GM18867 (cell line): ENCODE data around the gene ADARB2.

Experiments used
- ATAC-seq: cut with Tn5 transposase; IDR thresholded peaks from one replicate; pipeline ENCODE4 v1.9.1; 2021; ENCODE audit warnings: mild to moderate bottlenecking, moderate library complexity; ENCODE audit not compliant: unreplicated experiment

Gene ADARB2

DNA sequence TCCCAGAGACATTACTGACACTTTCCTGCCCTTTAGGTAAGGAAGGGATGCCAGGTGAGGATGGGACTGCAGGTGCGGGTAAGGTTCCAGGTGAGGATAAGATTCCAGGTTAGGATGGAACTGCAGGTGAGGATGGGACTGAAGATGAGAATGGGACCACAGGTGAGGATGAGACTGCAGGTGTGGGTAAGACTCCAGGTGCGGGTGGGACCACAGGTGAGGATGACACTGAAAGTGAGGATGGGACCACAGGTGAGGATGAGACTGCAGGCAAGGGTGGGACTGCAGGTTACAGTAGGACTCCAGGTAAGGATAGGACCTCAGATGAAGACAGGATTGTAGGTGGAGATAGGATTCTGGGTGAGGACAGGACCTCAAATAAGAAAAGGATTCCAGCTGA, 358.9 kb downstream of the ADARB2 start:
- no peak for ATAC-seq

DNA sequence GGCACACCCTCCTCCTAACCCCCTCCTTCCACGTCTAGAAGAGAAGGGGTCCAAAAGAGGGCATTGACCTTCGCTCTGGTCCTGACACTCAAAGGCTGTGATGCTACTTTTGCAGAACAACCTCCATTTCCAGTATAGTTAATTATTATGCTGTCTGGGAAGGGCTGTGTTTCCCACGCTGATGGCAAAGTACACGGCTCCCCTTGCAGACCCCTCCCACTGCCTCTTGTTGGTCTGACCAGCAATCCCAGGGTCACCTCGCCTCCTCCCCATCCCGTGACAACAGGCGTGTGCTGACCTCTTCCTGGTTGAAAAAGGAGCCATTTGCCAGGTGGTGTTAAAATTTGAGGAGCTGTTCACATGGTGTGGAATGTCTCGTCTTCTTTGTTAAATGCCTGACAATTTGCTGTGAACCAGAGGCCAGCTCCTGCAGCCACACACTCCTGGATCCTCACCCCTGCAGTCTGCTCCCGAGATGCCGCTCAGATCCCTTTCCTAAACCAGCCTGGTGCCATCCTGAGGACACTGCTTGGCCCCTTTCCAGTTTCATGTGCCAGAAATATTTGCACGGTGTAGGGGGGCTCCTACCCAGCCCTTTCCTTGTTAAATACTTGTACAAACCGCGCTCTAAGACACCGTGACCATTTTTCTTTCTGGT, 359.5 kb downstream of the ADARB2 start:
- ATAC-seq = no peak

GRCh38 chr10:1377231-1377630, 360.1 kb downstream of the ADARB2 start:
- ATAC-seq = no peak

- no peak for ATAC-seq
Measured at GRCh38 chr10:1376384-1376945, 360.9 kb downstream of the ADARB2 start.

- ATAC-seq = no peak
Measured at GRCh38 chr10:1375346-1376170, 361.8 kb downstream of the ADARB2 start.

DNA sequence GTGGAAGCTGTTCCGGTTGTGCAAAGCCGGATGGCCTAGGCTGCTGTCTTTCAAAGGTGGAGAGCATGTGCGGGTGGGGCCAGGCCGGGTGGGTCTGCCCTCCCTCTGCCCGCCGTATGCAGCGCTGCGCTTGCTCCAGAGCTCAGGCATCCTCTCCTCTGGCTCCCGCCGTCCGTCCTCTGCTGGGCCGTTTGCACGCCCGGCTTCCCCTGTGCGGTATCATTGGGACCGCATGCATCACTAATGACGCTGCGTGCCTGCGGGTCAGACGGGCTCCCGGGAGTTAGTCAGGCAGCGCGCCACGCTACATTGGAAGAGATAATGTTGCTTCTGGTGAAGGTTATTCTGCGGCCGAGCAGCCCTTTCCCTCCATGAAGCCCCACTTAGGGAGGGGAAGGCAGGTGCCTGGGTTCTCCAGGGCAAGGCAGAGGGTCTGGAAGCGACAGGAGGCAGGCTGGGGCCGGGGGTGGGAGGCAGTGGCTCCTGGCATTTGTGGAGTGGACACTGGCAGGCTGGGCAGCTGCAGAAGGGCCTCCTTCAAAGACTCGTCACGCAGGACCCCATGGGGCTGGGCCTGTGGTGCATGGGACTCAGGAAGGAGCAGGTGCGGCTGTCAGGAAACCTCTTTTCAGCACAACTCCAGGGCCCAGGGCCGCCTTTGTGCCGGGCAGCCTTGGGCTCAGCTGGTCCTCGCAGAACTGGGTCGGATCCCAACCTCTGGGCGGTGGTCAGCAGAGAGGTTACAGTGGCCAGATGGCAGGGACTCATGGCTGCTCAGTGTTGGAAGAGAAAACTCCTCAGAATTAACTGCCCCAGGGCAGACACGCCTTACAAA, 362.6 kb downstream of the ADARB2 start:
- ATAC-seq = no peak

DNA sequence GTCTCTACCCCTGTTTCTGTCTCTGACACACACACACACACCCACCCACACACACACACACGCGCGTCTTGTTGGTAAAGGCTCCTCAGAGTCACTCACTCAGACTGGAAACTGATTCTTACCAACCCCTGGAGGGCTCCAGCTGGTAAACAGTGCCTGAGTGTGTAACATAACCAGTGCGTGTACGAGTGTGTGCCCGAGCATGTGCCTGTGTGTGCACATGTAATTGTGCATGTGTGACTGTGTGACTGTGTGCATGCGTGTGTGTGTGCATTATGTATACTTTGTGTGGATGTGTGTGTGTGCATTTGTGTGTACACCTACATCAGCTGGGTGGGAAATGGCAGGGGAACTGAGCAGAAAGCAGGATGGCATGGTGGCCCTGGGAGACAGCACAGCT, 364.0 kb downstream of the ADARB2 start:
- ATAC-seq = no peak

- no peak for ATAC-seq
Measured at GRCh38 chr10:1372212-1372611, 365.1 kb downstream of the ADARB2 start.

DNA sequence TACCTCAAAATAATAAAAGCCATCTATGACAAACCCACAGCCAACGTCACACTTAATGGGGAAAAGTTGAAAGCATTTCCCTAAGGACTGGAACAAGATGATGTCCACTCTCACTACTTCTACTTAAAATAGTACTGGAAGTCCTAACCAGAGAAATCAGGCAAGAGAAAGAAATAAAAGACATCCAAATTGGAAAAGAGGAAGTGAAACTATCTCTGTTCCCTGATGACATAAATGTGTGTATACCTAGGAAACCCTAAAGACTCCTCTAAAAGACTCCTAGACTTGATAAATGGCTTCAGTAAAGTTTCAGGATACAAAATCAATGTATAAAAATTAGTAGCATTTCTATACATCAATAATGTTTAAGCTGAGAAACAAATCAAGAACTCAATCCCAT, 367.0 kb downstream of the ADARB2 start:
- no peak for ATAC-seq

GRCh38 chr10:1369665-1370064, 367.7 kb downstream of the ADARB2 start:
- no peak for ATAC-seq

GRCh38 chr10:1369197-1369596, 368.1 kb downstream of the ADARB2 start:
- no peak for ATAC-seq

GRCh38 chr10:1368842-1369171, 368.5 kb downstream of the ADARB2 start:
- peak; percentile 78 for ATAC-seq

DNA sequence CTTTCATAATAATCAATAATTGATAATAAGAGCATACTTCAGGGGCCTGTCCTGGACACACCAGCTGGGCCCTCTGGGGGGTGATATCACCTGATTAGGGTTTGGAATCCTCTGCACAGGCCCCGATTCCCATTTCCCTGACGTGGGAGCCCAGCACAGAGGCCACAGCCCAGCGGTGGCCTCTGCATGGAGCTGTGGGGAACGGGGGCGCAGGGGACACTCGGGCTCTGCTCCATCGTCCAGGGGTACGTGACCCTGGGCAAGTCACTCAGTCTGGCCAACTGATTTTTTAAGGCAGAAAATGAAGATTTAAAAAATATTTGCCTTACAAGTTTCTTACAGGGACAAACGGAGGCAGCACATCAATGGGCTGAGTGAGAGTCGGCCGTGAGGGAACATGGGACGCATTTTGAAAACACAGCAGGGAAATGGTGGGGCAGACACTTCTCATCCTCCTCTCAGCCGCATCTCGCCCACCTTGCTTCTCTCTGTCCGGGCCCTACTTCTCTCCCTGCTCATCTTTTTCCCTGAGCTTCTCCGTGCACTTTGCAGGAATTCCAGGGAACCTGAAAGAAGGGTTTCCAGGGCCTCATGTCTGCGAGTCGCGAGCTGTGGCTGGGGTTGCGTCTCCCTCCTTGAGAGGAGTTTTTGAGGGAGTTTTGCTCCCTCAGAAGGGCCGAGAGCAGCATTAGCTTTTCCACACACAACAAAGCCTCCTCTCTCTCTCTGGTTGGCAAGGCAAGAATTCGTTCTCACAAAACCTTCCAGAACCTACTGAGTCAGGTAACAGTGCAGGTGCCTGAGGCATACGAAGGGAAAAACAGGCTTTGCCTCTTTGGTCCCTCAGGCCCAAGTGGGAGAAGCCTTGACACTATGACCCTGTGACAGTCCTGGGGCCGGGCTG, 369.1 kb downstream of the ADARB2 start:
- no peak for ATAC-seq

- no peak for ATAC-seq
Measured at GRCh38 chr10:1366811-1367425, 370.4 kb downstream of the ADARB2 start.

DNA sequence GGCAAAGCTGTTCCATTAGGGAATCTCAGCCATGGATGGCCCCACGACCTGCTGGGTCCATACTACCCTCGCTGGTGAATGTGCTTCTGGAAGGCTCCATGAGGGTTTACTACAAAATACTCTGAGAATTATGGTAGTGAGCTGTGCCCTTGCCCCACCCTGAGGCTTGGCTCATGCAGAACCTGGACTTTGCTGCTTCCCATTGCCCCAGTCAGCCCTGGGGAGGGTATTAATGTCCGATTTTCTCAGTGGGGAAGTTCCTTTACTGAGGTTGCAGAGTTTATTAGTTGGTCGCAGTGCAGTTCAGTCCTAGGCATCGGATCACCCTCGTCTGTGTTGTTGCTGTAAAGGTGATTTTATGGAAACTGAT, 371.0 kb downstream of the ADARB2 start:
- ATAC-seq = no peak

- no peak for ATAC-seq
Measured at GRCh38 chr10:1365540-1366321, 371.6 kb downstream of the ADARB2 start.

DNA sequence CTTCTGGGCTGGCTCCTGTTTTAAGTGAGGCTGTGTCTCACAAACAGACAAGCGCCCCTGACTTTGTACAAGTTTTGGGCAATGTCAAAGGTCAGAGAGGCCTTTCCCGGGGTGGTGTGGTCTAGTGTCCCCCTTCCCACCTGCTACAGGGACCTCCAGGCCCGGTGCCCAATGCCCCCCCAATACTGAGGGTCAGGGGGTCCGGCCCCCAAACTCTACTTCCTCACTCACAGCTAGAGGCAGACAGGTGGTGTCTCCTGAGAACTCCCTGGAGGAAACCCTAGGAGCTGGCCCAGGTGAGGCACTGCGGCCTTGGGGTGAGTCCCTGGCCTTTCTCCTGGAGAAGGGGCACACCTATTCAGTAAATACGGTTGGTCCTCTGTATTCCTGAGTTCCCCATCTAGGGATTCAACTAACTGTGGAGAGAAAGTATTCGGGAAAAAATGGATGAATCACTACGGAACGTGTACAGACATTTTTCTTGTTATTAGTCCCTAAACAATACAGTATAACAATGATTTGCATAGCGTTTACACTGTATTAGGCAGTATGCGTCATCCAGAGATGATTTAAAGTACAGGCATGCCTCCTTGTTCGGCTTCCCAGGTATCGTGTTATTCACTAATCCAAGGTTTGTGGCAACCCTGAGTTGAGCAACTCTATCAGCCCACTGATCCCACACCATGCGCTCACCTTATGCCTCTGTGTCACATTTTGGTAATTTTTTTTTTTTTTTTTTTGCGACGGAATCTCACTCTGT, 373.0 kb downstream of the ADARB2 start:
- no peak for ATAC-seq

DNA sequence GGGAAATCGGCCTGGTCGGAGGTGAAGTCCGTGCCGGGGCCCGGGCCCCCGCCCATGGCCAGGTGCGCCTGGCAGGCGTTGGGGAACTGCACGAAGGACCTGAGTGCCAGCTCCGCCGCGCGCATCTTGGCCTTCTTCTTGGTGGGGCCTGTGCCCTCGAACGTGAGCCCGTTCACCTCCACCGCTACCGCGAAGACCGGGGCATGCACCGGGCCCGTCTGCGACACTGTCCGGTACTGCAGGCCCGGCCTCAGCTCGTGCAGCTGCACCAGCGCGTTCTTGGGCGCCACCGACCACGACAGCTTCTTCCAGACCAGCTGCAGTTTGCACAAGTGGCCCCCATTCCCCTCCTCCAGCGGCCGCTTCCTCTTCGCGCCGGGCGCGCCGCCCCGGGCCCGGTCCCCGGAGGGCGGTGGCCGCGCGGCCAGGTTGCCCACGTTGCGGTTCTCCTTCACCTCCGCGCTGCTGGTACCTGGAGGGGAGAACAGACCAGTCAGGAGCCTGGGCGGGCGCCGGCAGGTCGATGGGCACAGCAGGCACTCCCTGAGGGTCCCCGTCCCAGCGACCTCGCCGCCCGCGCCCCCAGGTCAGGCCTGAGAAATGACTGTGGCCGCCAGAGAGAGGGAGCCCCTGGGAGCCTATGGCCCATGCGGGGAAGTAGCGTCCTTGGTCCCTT, 373.7 kb downstream of the ADARB2 start:
- ATAC-seq = no peak
